Urinary bladder (tissue), 4 donors: ENCODE results near the gene VGLL4. TPM values are rescaled to one million over a fixed set of nuclear protein-coding genes. Genes with fewer than 3 reads are reported as not detected.

Source experiments
- DNase-seq: peaks from one replicate; pipeline ENCODE4 v3.0.0-alpha.2; 2015; ENCODE audit errors: extremely low spot score
- H3K27ac ChIP-seq: one replicate; pipeline ENCODE4 v1.5.1; 2013; ENCODE audit warnings: low read depth, mild to moderate bottlenecking, moderate library complexity
- H3K36me3 ChIP-seq: one replicate; pipeline ENCODE4 v1.6.1; 2013; ENCODE audit warnings: mild to moderate bottlenecking, moderate library complexity; ENCODE audit not compliant: insufficient read depth
- H3K4me1 ChIP-seq: one replicate; pipeline ENCODE4 v1.6.1; 2013; ENCODE audit warnings: mild to moderate bottlenecking, moderate library complexity; ENCODE audit not compliant: insufficient read depth
- H3K4me3 ChIP-seq: one replicate; pipeline ENCODE4 v1.5.1; 2013; ENCODE audit warnings: low read depth, low read length
- WGBS: extraction: QIAGEN DNeasy Blood & Tissue Kit; methylation state at CpG from one replicate; pipeline ENCODE4 v1.1.7; 2013; 5-methylcytosine and 5-hydroxymethylcytosine counted together
- polyA plus RNA-seq: library from polyadenylated mRNA; stranded (reverse); fragments of 200-250 nt; gene quantifications from one replicate; pipeline ENCODE4 v1.2.3, GENCODE V29; 2013
- total RNA-seq: library from RNA; depleted of rRNA; stranded (reverse); fragments of >200 nt; gene quantifications from one replicate; pipeline ENCODE4 v1.2.3, GENCODE V29; 2014
- donor health status: healthy with polysubstance abuse.
- donor health status: healthy.

Gene VGLL4
- total and polyA plus RNA-seq, 2 donors = 42.3 to 77.1 TPM

DNA sequence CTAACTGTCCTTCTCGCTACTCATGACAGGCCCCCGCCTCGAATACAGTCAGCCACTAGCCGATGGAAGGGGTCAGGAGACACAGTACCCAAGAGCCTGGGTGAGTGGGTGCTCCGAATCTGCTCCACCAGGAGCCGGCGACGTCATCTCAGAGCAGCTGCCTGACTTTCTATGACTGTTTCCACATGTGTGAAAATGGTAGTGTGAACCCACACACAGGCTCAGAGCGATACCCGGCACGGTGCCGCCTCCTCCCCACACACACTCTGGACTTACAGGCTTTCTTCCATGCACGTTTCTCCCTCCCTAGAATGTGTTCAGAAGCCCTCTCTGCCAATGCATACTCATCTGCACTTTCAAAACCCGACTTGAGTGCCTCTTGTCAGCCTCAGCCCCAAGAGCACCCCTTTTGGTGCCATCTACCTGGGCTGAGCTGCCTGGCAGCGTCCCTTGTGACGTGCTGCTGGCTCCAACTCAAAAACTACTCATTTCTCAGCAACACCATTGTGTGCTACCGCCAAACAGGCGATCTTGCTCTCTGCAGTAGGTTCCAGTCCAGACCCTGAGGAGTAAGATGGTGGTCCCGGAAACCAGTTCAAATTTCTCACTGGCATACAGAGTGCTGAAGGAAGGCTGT lies 29.7 kb downstream of the VGLL4 start:
- DNase-seq = no peak
- Histone ChIP-seq H3K4me1 (peaks cover 1% of the 10 kb centered on the region), H3K4me3 (no peak overlapping the region), H3K27ac (no peak overlapping the region), H3K36me3 (no peaks in the 10 kb centered on the region)
- WGBS = 80% methylated on average over 19 of the region's 19 CpGs

- WGBS = 53% methylated on average over 8 of the region's 8 CpGs
- no peaks in the 10 kb centered on the region for H3K36me3 ChIP-seq
- no peak overlapping the region for H3K4me3 ChIP-seq
- no peak overlapping the region for H3K27ac ChIP-seq
- peaks cover 1% of the 10 kb centered on the region for H3K4me1 ChIP-seq
- no peak for DNase-seq
These were observed 30.4 kb downstream of the VGLL4 start for GRCh38 chr3:11613319-11613718.

DNA sequence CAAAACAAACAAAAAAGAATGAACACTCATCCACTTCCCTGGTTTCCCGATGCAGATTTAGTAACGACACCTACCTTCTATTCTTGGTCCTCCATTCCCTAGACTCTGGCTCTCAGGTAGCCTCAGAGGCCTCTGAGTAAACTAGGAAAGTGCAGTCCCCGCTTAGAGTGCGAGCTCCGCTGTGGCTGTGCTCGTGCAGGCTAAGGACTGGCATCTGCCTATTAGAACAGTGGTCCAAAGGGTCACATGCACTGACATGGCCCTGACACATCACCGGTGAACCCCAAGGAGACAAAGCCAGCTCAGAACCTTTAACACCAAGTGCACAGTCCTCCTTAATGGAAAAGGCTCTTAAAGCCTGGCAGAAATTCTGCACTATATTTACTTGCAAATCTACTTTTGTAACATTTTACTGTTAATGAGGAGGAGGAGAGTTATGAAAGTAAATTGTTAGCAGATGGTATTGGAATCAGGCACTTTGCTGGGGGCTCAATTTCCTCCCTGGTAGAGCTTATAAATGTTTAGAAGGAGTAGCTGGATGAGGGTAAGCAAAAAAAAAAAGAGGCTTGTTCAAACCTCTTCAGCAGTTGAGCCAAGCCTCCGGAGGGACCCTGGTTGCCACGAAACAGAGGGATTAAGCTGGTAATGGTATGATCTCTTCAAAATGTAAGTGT lies 31.1 kb downstream of the VGLL4 start:
- Histone ChIP-seq H3K4me3 (no peak overlapping the region), H3K27ac (no peak overlapping the region), H3K4me1 (peaks cover 1% of the 10 kb centered on the region), H3K36me3 (no peaks in the 10 kb centered on the region)
- no peak for DNase-seq
- 82% methylated on average over 9 of the region's 9 CpGs for WGBS

GRCh38 chr3:11611341-11611799 lies 32.3 kb downstream of the VGLL4 start:
- H3K4me1 ChIP-seq = no peaks in the 10 kb centered on the region
- no peak overlapping the region for H3K4me3 ChIP-seq
- no peak for DNase-seq
- H3K36me3 ChIP-seq = no peaks in the 10 kb centered on the region
- WGBS = 57% methylated on average over 9 of the region's 9 CpGs
- no peak overlapping the region for H3K27ac ChIP-seq

DNA sequence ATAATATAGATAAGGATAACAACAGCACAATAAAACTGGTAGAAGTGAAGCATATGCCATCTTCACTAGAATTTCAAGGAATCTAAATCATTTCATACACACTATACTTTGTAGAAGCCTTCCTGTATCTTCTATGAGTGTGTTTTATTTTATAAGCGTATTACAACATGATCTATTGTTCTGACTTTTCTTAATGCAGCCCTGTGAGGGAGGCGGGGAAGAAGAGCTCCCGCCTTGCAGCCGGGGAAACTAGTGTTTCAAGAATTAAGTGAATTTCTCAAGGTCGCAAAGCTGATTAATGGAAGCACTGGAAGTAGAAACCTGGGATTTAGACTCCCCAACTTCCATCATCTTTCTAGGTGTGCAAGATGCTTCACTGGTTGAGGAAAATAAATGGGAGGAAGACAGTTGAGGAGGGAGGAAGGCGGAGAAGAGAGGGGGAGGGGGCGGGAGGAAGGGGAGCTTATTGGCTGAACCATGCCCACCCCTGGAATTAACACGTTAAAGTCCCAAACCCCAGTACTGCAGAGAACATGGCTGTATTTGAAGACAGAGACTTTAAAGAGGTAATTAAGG lies 32.9 kb downstream of the VGLL4 start:
- 44% methylated on average over 8 of the region's 8 CpGs for WGBS
- no peak for DNase-seq
- Histone ChIP-seq H3K4me1 (no peaks in the 10 kb centered on the region), H3K27ac (no peak overlapping the region), H3K4me3 (no peak overlapping the region), H3K36me3 (no peaks in the 10 kb centered on the region)

DNA sequence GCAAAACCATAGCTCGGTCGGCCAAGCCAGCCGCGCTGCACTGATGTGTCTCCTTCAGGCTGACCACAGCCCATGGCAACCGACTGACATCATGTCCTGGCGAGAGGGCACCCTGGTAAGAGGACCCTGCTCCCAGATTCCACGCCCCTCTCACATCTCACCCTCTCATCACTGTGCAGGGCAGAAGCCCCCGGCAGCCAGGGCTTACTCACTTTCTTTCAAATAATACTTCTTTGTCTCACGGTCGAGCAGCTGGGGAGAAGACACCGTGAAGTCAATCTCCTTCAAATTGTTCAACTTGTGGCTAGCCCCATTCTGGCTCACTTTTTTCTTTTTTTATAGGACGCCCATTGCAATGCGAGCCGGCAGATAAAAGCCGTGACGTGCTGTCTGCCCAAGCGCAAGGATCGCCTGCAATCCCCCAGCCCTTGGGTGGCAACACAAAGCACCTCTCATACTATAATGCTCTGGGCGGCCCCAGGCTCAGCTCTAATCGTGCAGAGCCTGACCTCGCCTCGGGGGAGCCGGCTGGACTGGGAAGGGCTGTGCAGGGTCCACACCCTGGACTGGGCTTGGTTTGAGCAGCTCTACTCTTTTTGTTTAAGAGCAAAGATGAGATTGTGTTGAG lies 33.6 kb downstream of the VGLL4 start:
- Histone ChIP-seq H3K4me3 (no peak overlapping the region), H3K4me1 (no peaks in the 10 kb centered on the region), H3K36me3 (no peaks in the 10 kb centered on the region), H3K27ac (no peak overlapping the region)
- WGBS = 30% methylated on average over 23 of the region's 23 CpGs
- DNase-seq = no peak

- 81% methylated on average over 9 of the region's 9 CpGs for whole genome bisulfite sequencing
- Histone ChIP-seq H3K4me3 (no peak overlapping the region), H3K4me1 (no peaks in the 10 kb centered on the region), H3K27ac (no peak overlapping the region), H3K36me3 (no peaks in the 10 kb centered on the region)
- DNase-seq = no peak
These were observed 34.2 kb downstream of the VGLL4 start for GRCh38 chr3:11609481-11609880.

DNA sequence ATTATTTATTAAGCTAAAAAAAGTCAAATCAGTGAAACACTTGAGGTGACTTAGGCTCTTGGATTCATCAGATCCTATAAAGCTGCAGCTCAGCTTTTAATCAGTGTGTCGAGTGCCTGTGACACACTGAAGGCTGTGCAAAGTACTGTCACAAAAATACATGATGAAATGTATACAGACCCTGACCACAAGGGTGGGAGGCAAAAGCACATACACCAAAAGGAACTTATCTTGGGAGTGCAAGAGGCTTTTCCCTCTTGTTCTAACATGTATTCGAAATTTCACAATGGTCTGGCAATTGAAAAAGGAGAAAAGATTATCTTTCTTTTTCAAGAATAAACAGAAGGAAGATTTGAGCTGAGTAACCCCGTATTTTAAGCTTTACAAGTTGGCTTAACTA lies 35.9 kb downstream of the VGLL4 start:
- no peaks in the 10 kb centered on the region for H3K4me1 ChIP-seq
- no peak overlapping the region for H3K4me3 ChIP-seq
- WGBS = 24% methylated on average over 3 of the region's 3 CpGs
- no peaks in the 10 kb centered on the region for H3K36me3 ChIP-seq
- no peak for DNase-seq
- H3K27ac ChIP-seq = no peak overlapping the region

GRCh38 chr3:11606865-11607440 lies 36.8 kb downstream of the VGLL4 start:
- no peak overlapping the region for H3K4me3 ChIP-seq
- no peaks in the 10 kb centered on the region for H3K36me3 ChIP-seq
- 78% methylated on average over 6 of the region's 6 CpGs for WGBS
- H3K4me1 ChIP-seq = no peaks in the 10 kb centered on the region
- DNase-seq = no peak
- H3K27ac ChIP-seq = no peak overlapping the region

GRCh38 chr3:11606090-11606784 lies 37.5 kb downstream of the VGLL4 start:
- Histone ChIP-seq H3K27ac (no peak overlapping the region), H3K4me3 (no peak overlapping the region), H3K4me1 (no peaks in the 10 kb centered on the region), H3K36me3 (no peaks in the 10 kb centered on the region)
- 64% methylated on average over 11 of the region's 11 CpGs for WGBS
- DNase-seq = no peak

- no peaks in the 10 kb centered on the region for H3K36me3 ChIP-seq
- 98% methylated on average over 1 of the region's 1 CpG for WGBS
- H3K4me3 ChIP-seq = no peak overlapping the region
- no peak overlapping the region for H3K27ac ChIP-seq
- DNase-seq = no peak
- H3K4me1 ChIP-seq = no peaks in the 10 kb centered on the region
These were observed 38.3 kb downstream of the VGLL4 start for GRCh38 chr3:11605398-11605797.

- no peaks in the 10 kb centered on the region for H3K36me3 ChIP-seq
- H3K4me1 ChIP-seq = no peaks in the 10 kb centered on the region
- DNase-seq = no peak
- 35% methylated on average over 15 of the region's 15 CpGs for WGBS
- peak overlapping the region; percentile 47 for H3K27ac ChIP-seq
- H3K4me3 ChIP-seq = no peak overlapping the region
These were observed 39.4 kb downstream of the VGLL4 start for GRCh38 chr3:11604139-11604892.

DNA sequence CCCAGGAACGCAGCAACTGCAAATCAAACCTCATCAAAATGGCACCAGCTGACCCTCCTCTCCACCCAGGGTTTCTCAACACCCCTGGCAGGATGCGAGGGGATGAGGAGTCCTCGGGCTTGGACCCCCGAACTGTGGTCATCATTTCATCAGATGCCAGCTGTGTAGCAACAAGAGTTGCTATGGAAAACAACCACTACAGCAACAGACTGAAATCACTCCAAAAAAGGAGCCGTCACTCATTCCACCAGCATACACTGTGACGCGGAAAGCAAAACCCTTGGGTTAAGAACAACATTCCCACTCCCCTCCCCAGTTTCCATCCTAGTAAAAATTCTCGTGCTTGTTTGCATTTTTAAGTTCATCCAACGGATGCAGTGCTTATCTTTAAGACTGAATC lies 40.1 kb downstream of the VGLL4 start:
- H3K4me3 ChIP-seq = no peak overlapping the region
- no peak for DNase-seq
- no peaks in the 10 kb centered on the region for H3K36me3 ChIP-seq
- H3K27ac ChIP-seq = peak overlapping the region; percentile 35
- 21% methylated on average over 9 of the region's 9 CpGs for WGBS
- H3K4me1 ChIP-seq = no peaks in the 10 kb centered on the region
